GM19351 (cell line): ENCODE measurements around the gene RRAS.
"Not testable (repeated sequence)": the region's sequence is repeated elsewhere in the genome, so short reads cannot be mapped to it uniquely, and the experiment has no call there.

Source experiments
- ATAC-seq: cut with Tn5 transposase; IDR thresholded peaks from one replicate; pipeline ENCODE4 v1.9.1; 2021; ENCODE audit warnings: mild to moderate bottlenecking, moderate library complexity; ENCODE audit not compliant: unreplicated experiment

RRAS gene

DNA sequence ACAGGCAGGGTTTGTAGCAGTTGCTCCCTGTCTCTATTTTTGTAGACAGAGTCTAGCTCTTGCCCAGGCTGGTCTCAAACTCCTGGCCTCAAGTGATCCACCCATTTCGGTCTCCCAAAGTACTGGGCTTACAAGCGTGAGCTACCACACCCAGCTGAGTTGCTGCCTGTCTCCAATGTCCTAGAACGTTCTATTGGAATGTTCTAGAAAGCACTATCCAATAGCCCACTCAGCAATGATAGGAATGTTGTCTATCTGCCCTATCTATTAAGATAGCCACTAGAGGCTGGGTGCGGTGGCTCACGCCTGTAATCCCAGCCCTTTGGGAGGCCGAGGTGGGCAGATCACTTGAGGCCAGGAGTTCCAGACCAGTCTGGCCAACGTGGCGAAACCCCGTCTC lies 6.7 kb downstream of the RRAS start:
- not testable (repeated sequence) for ATAC-seq

GRCh38 chr19:49632576-49632975 lies 7.4 kb downstream of the RRAS start:
- ATAC-seq = no peak

- no peak for ATAC-seq
Observed at GRCh38 chr19:49631610-49632192, 8.2 kb downstream of the RRAS start.

DNA sequence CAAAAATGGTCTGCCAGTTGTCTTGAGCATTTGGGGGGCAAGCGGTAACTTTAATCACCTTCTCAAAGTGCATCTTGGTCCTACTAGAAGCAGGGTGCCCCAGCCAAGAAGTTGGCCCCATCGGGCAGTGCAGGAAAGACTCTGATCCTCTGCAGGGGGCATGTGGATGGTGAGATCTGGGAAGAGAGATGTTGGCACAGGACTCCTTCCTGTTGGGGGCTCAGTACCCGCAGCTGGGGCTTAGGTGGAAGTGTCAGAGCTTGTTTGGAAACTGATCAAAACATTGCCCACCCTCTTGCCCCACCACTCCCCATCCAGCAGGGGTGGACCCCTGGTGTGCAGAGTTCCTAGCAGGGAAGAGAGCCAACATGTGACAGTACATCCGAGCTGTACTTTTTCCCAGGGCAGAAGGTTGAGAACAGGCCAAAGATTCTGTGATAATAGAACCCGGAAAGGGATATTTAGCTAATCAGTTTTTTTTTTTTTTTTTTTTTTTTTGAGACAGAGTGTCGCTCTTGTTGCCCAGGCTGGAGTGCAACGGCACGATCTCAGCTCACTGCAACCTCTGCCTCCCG lies 8.8 kb downstream of the RRAS start:
- no peak for ATAC-seq

- no peak for ATAC-seq
Observed at GRCh38 chr19:49629659-49630058, 10.3 kb downstream of the RRAS start.

GRCh38 chr19:49626226-49626625 lies 13.7 kb downstream of the RRAS start:
- ATAC-seq = no peak

GRCh38 chr19:49624967-49625910 lies 14.7 kb downstream of the RRAS start:
- ATAC-seq = no peak

DNA sequence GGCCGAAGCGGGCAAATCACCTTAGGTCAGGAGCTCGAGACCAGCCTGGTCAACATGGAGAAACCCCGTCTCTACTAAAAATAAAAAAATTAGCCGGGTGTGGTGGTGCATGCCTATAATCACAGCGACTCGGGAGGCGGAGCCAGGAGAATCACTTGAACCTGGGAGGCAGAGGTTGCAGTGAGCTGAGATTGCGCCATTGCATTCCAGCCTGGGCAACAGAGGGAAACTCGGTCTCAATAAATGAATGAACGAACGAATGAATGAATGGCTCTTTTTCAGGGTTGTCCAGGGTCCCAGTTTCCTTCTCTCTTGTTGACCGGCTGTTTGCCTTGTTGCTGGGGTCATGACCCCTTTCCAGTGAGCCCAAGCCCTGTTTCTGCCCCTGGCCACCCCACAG lies 22.1 kb downstream of the RRAS start:
- not testable (repeated sequence) for ATAC-seq

DNA sequence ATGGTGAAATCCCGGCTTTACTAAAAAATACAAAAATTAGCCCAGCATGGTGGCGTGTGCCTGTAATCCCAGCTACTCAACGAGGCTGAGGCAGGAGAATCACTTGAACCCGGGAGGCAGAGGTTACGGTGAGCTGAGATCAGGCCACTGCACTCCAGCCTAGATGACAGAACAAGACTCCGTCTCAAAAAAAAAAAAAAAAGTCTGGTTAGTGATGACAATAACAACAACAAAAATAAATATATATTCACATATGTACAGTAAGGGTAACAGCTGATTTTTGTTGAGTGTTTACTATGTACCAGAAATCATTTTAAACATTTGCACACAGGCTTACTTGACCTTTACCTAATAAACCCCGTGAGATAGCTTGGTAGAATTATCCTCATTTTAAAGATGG lies 23.0 kb downstream of the RRAS start:
- no peak for ATAC-seq

DNA sequence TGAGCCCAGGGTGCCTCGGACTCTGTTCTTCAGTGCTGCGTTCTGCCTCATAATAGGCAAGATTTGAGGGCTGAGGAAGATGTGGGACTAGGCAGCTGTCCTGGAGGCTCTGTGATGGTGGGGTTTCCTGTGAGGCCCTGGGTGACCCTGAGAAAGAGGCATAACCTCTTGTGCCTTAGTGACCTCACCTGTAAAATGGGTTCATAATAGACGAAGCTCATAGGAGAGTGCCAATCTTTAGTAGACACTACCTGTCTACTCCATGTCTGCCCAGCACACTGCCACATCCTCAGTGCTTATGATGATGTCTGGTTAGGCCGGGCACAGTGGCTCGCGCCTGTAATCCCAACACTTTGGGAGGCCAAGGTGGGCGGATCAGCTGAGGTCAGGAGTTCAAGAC lies 23.4 kb downstream of the RRAS start:
- ATAC-seq = no peak

GRCh38 chr19:49615861-49616260 lies 24.1 kb downstream of the RRAS start:
- no peak for ATAC-seq

GRCh38 chr19:49614096-49614833 lies 25.7 kb downstream of the RRAS start:
- ATAC-seq = no peak

DNA sequence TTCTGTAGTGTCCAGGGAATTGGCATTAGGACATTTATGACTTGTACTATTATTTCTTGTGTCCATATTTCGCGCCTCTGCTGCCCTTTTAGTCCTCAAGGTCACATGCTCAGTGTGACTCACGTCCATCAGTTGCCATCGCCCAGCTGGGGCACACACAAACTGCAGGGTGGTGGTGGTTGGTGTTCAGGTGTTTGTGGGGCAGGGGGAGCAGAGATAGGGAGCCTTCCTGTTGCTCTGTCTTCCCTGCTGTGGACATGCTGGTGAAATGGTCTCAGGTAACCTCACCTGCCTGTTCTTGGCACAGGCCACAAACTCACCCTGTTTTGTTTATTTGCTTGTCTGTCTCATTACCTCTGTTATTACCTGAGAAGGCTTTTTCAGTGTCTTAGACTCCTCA lies 26.6 kb downstream of the RRAS start:
- no peak for ATAC-seq

GRCh38 chr19:49609499-49610092 lies 30.3 kb downstream of the RRAS start:
- ATAC-seq = no peak

DNA sequence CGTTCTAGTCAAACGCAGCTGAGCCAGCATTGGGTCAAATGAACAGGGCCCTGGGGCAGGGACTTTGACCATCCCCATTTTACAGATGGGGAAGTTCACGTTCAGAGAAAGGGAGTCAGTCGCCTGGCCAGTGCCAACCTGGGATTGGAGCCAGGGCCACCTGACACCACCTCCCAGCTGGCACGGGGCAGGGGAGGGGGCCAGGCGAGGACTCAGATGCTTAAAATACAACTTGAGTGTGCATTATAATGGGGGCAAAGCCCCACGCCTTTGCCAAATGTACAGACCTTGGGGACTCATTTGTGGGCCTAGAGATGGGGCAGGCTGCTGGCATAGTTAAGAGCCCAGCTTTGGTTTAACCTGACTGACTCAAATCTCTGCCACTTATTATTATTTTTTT lies 34.3 kb downstream of the RRAS start:
- no peak for ATAC-seq

GRCh38 chr19:49602806-49603205 lies 37.1 kb downstream of the RRAS start:
- no peak for ATAC-seq

GRCh38 chr19:49601482-49602038 lies 38.4 kb downstream of the RRAS start:
- no peak for ATAC-seq

GRCh38 chr19:49599378-49600295 lies 40.3 kb downstream of the RRAS start:
- no peak for ATAC-seq

DNA sequence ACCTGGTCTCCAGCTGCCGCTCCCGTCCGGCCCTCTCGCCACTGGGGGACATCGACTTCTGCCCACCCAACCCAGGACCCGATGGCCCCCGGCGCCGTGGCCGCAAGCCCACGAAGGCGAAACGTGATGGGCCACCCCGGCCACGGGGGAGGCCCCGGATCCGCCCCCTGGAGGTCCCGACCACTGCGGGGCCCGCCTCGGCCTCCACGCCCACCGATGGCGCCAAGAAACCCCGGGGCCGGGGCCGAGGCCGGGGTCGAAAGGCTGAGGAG lies 42.3 kb downstream of the RRAS start:
- no peak for ATAC-seq
